GM19438 (cell line): ENCODE results near the gene VAV3.
"Not testable (repeated sequence)": the region's sequence is repeated elsewhere in the genome, so short reads cannot be mapped to it uniquely, and the experiment has no call there.

Source experiments
- ATAC-seq: cut with Tn5 transposase; IDR thresholded peaks from one replicate; pipeline ENCODE4 v1.9.1; 2021; ENCODE audit warnings: low read depth; ENCODE audit not compliant: unreplicated experiment

VAV3 gene

DNA sequence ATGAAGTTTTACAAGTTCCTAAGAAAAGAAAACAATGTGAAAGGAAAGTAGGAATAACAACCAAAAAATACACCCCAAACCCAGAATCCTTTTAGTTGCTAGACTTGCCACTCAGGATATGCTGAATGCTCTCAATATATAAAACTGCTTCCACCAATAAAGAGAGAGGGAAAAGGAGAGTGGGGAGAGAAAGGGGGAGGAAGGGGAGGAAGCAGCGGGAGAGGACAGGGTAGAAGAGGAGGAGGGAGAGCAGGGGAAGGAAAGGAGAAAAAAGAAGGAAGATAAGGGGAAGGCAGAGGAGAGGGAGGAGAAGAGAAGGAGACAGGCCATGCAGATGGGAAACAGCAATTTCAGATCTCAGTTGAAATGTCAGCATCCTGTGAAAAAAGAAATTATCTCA is 198.4 kb downstream of the VAV3 start:
- no peak for ATAC-seq

DNA sequence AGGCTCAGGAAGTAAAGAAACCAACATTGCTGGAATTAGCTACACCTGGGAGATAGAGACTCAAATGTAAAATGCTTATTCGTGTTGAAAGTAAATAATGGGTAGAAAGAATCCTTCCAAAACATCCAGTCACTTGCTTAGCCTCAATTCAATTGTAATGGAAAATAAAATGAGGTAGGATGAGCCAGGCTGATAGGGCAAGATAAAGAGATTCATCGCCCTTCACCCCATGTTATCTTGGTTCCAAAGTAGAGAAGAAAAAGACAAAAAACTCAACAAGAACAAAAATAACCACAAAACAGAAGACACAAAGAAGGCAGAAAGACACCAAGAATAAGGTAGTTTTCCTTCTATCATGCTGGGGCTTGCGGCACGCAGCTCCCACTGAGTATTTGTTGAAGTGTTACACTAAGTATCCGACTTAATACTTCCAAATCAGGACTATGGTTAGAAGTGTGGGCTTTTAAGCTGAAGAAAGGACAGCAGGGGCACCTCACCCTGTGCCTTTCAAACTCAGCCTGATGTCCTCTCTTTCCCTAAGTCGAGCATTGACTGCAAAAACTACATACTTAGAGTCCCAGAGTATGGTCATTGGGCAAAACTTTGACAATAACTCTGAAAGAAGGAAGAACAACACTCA is 202.1 kb downstream of the VAV3 start:
- ATAC-seq: no peak

DNA sequence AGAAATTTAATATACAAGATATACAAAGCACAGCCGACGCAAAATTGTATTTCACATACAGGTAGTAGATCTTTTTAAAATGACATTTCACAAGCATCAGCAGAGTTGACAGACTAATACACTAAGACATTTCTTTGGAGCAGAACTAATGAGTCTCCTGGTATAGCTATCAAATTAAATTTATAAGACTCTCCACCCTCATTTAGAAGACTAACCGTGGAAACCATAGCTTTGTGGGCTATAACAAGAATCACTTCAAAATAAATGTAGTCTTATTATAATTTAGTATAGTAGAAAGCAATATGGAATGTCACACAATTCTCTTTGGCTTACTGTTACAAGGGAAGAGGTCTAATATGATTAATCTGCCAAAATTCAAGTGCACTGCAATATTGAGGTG is 204.9 kb downstream of the VAV3 start:
- no peak for ATAC-seq

DNA sequence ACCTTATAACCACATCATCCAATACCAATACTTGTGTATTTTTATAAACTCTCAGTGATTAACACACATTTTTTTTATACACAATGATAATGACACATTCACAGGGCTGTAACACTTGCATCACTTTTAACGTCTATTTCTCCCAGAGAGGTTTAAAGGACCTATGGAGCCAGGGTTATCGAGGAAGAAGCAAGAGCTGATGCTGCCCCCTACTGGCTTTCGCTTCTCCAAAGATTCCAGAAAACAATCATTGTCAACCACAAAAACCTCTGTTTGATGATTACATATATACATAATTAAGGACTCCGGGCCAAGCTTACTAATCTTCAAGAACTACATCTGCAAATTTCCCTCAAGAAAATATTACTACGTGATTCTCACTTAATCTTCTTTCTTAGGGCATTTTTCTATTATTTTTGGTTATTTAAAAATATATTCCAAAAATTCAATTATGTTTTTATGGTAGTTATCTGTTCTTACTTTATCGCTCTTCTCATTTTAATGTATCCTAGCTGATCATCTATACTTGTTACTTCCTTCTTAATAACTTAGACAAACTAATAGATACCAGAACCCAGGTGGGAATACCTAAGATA is 214.5 kb downstream of the VAV3 start:
- no peak for ATAC-seq

DNA sequence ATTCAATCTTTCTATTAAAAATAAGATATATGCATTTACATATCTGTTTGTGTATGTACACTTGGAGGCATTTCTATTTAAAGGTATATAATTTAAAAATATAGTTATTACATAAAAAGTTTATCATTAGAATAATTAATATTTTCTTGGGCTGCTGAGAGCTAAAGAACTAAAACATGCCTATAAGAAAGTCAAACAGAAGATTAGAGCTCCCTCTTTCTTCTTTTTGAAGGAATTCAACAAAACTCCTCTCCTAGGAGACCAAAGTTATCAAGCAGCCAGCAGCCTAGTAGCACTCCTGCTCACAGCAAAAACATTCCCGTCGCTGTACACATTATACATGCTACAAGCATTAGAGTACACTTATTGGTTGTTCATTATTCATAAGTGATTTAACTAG is 216.4 kb downstream of the VAV3 start:
- ATAC-seq: no peak

DNA sequence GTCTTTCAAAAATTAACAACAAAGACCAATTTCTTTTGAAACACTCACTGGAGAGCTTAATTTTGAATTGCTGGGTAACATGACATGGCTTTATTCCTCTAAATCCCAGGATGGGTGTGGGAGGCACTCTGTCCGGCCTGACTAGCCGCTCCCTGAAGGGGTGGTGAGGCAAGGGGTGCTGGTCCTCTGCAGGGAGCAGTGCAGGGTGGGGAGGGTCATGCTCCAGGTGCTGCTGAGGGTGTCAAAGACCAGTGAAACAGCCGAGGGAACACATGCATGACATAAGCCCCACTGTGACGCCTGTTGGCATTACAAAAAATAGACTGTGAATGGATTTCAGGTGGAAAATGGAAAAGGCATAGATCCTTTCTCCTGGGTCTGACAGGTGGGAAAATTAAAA is 223.7 kb downstream of the VAV3 start:
- no peak for ATAC-seq

DNA sequence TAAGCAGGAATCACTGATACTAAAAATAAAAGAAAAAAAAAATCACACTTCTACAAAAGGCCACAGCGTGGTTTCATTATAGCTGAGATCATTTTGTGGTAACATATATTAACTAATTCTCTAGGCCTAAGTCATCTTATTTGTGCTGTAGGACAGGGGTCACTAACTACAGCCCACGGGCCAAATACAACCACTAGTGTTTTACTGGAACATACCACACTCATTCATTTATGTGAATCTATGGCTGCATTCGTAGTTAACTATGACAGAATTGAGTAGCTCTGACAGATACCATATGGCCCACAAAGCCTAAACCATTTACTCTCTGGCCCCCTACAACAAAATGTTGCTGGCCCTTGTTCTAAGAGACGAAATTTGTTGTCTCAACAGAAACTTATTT is 224.4 kb downstream of the VAV3 start:
- no peak for ATAC-seq

DNA sequence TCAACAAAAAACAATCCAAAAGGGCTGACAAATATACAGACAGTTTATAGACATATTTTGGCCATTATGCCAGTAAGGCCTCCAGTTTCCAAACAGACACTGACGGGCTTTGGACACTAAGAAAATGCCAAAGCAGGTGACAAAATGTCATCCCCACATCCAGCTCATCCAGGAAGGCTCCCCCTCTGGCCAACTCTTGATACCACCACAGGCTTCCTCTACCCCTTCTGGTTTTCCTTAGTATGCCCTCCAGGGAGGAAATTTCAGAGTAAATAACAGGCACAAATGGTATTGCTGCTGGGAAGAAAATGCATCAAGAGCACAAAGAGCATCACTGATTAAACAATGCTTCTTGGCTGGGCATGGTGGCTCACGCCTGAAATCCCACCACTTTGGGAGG is 225.3 kb downstream of the VAV3 start:
- ATAC-seq: no peak

DNA sequence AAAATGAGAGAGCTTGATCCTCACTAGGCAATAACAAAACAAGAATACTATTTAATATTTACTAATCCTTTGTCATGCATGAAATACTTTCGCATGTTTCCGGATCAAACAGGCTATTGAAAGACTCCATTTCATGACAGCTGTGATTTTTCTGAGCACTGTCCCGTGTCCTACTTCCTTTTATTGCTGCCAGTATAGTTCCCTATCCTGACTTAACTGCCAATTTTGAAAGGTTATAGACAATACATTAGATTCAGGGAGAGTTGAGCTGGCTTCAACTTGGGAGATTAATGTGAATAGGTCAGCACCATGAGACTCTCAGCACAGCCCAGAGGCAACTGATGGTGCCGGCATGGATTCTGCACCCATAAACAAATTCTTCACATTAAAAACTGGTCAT is 225.8 kb downstream of the VAV3 start:
- no peak for ATAC-seq

DNA sequence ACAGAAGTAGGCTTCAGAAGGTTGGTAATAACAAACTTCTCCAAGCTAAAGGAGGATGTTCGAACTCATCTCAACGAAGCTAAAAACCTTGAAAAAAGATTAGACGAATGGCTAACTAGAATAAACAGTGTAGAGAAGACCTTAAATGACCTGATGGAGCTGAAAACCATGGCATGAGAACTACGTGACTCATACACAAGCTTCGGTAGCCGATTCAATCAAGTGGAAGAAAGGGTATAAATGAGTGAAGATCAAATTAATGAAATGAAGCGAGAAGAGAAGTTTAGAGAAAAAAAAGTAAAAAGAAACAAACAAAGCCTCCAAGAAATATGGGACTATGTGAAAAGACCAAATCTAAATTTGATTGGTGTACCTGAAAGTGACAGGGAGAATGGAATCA is 231.6 kb downstream of the VAV3 start:
- not testable (repeated sequence) for ATAC-seq

DNA sequence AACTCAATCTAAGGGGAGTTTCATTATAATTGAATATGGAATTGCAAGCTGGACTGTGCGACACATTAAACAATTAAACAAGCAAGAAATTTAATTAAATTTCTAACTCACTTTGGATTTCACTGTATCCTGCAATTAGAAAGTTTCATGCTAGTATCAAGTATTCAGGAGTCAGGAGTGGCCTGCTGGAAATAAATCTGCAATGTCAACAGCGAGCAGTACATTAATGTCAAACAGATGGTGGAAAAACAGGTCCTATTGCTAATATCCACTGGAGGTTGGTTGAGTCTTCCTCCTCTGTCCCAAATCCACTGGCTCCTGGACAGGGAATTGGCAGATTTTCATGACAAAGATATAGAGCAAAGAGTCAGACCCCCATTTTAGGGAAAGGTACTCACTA is 237.1 kb downstream of the VAV3 start:
- no peak for ATAC-seq

DNA sequence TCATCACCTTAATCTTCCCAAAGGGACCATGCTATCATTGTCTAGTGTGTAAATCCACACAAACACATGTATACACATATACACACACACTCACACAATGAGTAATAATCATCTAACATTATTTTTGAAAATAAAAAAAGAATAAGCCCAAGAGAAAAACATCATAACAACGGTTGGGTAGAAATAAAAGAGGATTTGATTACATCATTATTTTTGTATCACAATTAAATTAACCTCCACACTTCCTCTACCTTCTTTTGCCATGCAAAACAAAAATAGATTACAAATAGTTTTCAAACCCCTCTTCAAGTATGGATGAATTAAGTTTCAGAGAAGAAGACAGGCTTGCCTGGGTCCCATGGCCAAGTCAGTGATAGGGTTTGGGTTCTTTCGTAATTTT is 238.1 kb downstream of the VAV3 start:
- no peak for ATAC-seq

DNA sequence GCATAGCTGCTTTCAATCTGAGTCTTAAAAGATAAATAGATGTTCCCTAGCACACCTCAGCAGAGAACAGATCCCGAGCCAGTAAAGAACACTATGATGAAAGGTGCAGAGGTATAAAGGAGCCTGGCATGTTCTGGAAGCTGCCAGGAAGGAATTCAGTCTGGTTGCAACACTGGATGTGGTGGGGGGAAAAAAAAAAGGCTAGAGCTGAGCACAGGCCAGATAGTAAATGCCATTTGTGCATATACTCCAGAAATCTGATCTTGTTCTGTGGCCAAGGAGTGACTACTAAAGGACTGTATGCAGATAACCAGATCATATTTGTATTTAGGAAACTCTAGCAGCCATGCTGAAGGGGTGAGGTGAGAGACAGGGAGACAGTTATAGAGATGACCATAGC is 240.3 kb downstream of the VAV3 start:
- ATAC-seq: no peak

DNA sequence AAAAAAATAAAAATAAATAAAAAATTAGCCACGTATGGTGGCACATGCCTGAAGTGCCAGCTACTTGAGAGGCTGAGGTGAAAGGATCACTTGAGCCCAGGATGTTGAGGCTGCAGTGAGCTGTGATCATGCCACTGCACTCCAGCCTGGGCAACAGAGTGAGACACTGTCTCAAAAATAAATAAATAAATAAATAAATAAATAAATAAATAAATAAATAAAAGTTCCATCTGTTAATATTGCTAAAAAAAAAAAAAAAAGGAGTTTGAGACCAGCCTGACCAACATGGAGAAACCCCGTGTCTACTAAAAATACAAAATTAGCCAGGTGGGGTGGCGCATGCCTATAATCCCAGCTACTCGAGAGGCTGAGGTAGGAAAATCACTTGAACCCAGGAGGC is 244.8 kb downstream of the VAV3 start:
- not testable (repeated sequence) for ATAC-seq

DNA sequence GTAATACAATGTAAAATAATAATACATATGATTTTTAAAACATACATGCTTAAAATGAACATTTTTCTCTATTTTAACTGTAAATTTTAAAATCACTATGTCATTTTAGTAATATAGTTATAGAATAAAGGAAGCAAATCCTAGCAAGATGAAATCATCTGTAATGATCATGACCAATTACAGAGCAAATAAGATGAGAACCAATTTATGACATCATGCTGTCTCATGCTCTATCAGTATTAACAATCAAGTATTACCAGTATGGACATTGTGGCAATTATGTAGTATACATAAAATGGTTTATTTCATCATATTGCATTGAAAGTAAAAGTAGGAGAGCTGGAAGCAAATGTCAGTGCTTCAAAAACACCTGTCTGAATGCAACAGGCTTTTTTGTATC is 255.0 kb downstream of the VAV3 start:
- ATAC-seq: no peak

DNA sequence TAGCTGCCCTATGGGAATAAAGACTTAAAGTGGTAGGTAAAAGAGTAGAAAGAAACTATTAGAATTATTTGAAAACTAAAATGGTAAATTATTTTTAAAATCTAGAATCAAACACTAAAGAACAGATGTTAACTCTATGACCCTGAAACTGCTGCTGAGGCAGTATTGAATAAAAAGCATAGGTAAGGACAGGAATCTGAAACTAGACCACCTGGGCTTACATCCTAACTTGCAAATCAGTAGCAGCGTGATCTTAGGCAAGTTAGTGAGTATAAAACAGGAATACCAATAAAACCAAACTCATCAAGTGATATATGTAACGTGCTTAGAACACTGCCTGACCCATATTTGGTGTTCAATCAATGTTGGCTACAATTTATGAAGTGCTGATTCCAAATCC is 257.9 kb downstream of the VAV3 start:
- no peak for ATAC-seq

DNA sequence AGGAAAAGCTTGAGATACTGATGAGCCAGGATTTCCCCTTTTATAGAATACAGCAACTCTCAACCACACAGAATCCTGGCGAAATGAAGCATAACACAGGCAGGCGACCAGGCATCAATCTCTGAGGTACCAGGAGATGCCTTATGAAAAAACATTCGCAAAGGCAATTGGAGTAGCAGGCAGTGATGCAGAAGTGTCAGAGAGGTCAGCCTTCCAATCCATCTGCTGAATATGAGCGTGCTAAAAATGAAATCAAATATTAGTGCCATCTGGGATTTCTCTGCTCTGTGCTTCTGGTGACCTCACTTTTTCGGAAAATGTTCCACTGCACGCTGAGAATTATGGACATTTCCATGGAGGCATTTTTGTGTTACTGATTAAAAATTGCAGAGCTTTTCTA is 258.8 kb downstream of the VAV3 start:
- no peak for ATAC-seq

DNA sequence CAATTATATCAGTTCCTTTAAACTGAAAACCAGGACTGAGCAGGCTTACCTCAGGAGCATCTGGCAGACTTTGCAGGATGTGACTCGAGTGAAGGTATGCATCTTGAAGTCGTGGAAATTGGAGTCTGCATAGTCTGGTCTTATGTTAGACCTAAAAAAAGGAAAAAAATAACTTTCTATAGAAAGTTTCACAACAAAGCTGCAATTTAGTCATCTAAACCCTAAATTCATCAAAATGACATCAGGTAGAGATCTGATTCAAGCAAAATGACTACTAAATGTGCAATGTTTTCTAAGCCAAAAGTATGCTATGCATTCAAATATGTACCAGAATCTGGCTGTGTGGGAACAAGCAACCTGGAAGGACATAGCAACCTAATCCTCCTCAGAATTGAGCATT is 260.1 kb downstream of the VAV3 start:
- no peak for ATAC-seq

DNA sequence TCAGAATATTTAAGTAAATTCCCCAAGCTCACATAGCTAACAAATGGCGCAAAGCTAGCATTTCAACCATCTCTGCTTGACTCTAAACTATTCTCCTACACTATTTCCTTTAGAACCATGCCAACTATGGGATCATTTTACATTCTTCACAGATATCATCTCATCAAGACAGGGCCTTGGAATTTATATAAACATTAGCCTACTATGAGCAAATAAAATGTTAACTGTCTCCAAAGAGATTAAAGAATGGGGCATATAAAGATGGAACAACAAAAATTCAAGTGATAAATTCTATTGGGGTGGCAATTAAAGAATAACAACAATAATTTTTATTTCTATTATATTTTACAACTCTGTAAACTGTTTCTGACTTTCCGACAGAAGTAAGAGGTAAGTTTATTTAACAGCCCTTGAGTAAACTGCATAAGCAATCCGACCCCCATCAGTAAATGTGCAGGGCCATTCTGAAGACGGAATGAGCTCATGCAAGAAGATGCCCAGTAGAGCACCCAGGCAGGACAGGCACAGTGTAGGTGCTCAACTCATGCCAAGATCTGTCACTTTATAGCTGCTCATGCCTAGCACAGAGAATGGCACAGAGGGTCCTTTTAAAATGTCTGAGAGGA is 261.9 kb downstream of the VAV3 start:
- no peak for ATAC-seq

DNA sequence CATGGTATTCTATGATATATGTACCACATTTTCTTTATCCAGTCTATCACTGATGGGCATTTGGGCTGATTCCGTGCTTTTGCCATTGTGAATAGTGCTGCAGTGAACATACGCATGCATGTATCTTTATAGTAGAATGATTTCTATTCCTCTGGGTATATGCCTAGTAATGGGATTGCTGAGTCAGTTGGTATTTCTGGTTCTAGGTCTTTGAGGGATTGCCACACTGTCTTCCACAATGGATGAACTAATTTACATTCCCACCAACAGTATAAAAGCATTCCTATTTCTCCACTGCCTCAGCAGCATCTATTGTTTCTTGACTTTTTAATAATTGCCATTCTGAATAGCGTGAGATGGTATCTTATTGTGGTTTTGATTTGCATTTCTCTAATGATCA is 264.3 kb downstream of the VAV3 start:
- ATAC-seq: not testable (repeated sequence)

DNA sequence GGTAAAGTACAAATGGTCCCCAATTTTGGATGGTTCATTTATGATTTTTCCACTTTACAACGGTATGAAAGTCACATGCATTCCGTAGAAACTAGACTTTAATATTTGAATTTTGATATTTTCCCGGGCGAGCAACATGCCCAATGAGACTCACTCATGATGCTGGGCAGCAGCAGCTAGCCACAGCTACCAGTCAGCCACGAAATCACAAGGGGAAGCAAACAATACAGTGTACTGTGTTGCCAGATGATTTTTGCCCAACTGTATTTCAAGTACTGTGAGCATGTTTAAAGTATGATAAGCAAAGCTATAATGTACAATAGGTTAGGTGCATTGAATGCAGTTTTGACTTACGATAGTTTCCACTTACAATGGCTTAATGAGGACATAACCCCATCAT is 266.8 kb downstream of the VAV3 start:
- no peak for ATAC-seq

DNA sequence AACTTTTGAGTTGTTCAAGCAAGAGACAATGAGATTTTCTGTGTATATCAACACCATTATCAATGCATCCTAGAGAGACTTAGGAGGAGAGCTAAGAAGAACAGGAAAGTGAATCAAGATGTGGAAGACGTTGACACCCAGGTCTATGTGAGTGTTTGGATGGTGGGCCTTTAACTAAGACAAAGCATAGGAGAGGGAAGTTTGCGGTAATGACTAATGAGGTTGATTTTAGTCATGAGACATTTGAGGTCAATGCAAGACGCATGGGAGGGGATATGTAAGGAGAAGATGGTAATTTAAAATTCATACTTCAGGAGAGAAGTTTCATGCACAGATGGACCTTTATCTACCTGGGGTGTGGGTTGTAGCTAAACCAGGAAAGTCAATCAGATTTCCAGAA is 269.6 kb downstream of the VAV3 start:
- ATAC-seq: no peak
